ENCODE measurements around the gene PRDM5. TPM values are rescaled to one million over a fixed set of nuclear protein-coding genes. Genes with fewer than 3 reads are reported as not detected.

The PRDM5 gene
- total and polyA plus RNA-seq, 2 experiments from 2014 or later, result 8.7 to 12.6 TPM

- no peak overlapping the region for H2AFZ ChIP-seq
- H3K79me2 ChIP-seq (ENCODE audit: insufficient read depth), result no peaks in the 10 kb centered on the region
- H3K9me3 ChIP-seq (ENCODE audit: low read depth), result no peaks in the 10 kb centered on the region
- TF ChIP-seq EZH2phosphoT487 (IDR thresholded peaks at IDR 0.05; ENCODE audit: insufficient read depth, low read depth) (no peak), EZH2 (IDR thresholded peaks at IDR 0.05; ENCODE audit: insufficient read depth, poor library complexity, severe bottlenecking) (no peak)
- no peaks in the 10 kb centered on the region for H4K20me1 ChIP-seq (ENCODE audit: insufficient read depth)
- H3K9me2 ChIP-seq (ENCODE audit: insufficient read depth), result 0 out of 2 replicates have a peak, but pooled peaks cover 4% of the 10 kb centered on the region
- H3K27ac ChIP-seq, result no peak overlapping the region
- no peak overlapping the region for H3K4me2 ChIP-seq (ENCODE audit: unreplicated experiment)
- H3K27me3 ChIP-seq (replicated peaks; ENCODE audit: insufficient read depth), result no peaks in the 10 kb centered on the region
- H3K4me1 ChIP-seq (ENCODE audit: insufficient read depth), result peaks cover 8% of the 10 kb centered on the region
- H3K4me3 ChIP-seq, result no peak overlapping the region
- no peak overlapping the region for H3K9ac ChIP-seq
- 95 to 98% methylated on average over 4 of the region's 4 CpGs for WGBS, 2 experiments (ENCODE audit: low coverage in 1 of 2, low lambda C conversion rate in 2 of 2, missing lambda C conversion rate in 2 of 2)
- H3K36me3 ChIP-seq (ENCODE audit: low read depth), result no peaks in the 10 kb centered on the region
- no peak for DNase-seq
- no peaks in the 10 kb centered on the region for H3F3A ChIP-seq (ENCODE audit: insufficient read depth)
- in situ Hi-C loops (cut with MboI), result no loop called here
Observed at GRCh38 chr4:120728892-120729675, 193.4 kb downstream of the PRDM5 start.

- no peaks in the 10 kb centered on the region for H3F3A ChIP-seq (ENCODE audit: insufficient read depth)
- H2AFZ ChIP-seq, result no peak overlapping the region
- H3K9ac ChIP-seq, result no peak overlapping the region
- H3K27ac ChIP-seq, result no peak overlapping the region
- no peaks in the 10 kb centered on the region for H3K36me3 ChIP-seq (ENCODE audit: low read depth)
- no peaks in the 10 kb centered on the region for H3K27me3 ChIP-seq (replicated peaks; ENCODE audit: insufficient read depth)
- H3K4me3 ChIP-seq, result no peak overlapping the region
- H3K79me2 ChIP-seq (ENCODE audit: insufficient read depth), result no peaks in the 10 kb centered on the region
- in situ Hi-C loops (cut with MboI), result no loop called here
- TF ChIP-seq EZH2 (IDR thresholded peaks at IDR 0.05; ENCODE audit: insufficient read depth, poor library complexity, severe bottlenecking) (no peak), EZH2phosphoT487 (IDR thresholded peaks at IDR 0.05; ENCODE audit: insufficient read depth, low read depth) (no peak)
- 0 out of 2 replicates have a peak, but pooled peaks cover 4% of the 10 kb centered on the region for H3K9me2 ChIP-seq (ENCODE audit: insufficient read depth)
- H3K9me3 ChIP-seq (ENCODE audit: low read depth), result no peaks in the 10 kb centered on the region
- no peaks in the 10 kb centered on the region for H3K4me1 ChIP-seq (ENCODE audit: insufficient read depth)
- no peak for DNase-seq
- no peak overlapping the region for H3K4me2 ChIP-seq (ENCODE audit: unreplicated experiment)
- WGBS, 2 experiments (ENCODE audit: low coverage in 1 of 2, low lambda C conversion rate in 2 of 2, missing lambda C conversion rate in 2 of 2), result 93 to 96% methylated on average over 6 of the region's 6 CpGs
- H4K20me1 ChIP-seq (ENCODE audit: insufficient read depth), result no peaks in the 10 kb centered on the region
Observed at GRCh38 chr4:120725639-120726580, 196.6 kb downstream of the PRDM5 start.

GRCh38 chr4:120724656-120725055, 197.9 kb downstream of the PRDM5 start:
- Histone ChIP-seq H3K9me3 (ENCODE audit: low read depth) (no peaks in the 10 kb centered on the region), H3F3A (ENCODE audit: insufficient read depth) (no peaks in the 10 kb centered on the region), H3K36me3 (ENCODE audit: low read depth) (no peaks in the 10 kb centered on the region), H3K4me2 (ENCODE audit: unreplicated experiment) (no peak overlapping the region), H3K27me3 (replicated peaks; ENCODE audit: insufficient read depth) (no peaks in the 10 kb centered on the region), H3K27ac (no peak overlapping the region), H3K4me3 (no peak overlapping the region), H3K79me2 (ENCODE audit: insufficient read depth) (no peaks in the 10 kb centered on the region), H3K4me1 (ENCODE audit: insufficient read depth) (no peaks in the 10 kb centered on the region), H2AFZ (no peak overlapping the region), H3K9ac (no peak overlapping the region), H3K9me2 (ENCODE audit: insufficient read depth) (no peaks in the 10 kb centered on the region), H4K20me1 (ENCODE audit: insufficient read depth) (no peaks in the 10 kb centered on the region; the same call in 1 of the 2 replicates)
- TF ChIP-seq EZH2phosphoT487 (IDR thresholded peaks at IDR 0.05; ENCODE audit: insufficient read depth, low read depth), result no peak
- no peak for TF ChIP-seq EZH2 (IDR thresholded peaks at IDR 0.05; ENCODE audit: insufficient read depth, poor library complexity, severe bottlenecking)
- 95 to 97% methylated on average over 2 of the region's 2 CpGs for WGBS, 2 experiments (ENCODE audit: low coverage in 1 of 2, low lambda C conversion rate in 2 of 2, missing lambda C conversion rate in 2 of 2)
- DNase-seq, result no peak
- in situ Hi-C loops (cut with MboI), result loop anchor here (25.0 kb wide), 1 partner anchor 363 kb away; no protein-coding TSS in a partner anchor

GRCh38 chr4:120723986-120724385, 198.5 kb downstream of the PRDM5 start:
- DNase-seq, result no peak
- Histone ChIP-seq H3K79me2 (ENCODE audit: insufficient read depth) (no peaks in the 10 kb centered on the region), H4K20me1 (ENCODE audit: insufficient read depth) (no peaks in the 10 kb centered on the region; the same call in 1 of the 2 replicates), H3K4me3 (no peak overlapping the region), H2AFZ (no peak overlapping the region), H3K9ac (no peak overlapping the region), H3K9me3 (ENCODE audit: low read depth) (no peaks in the 10 kb centered on the region), H3K36me3 (ENCODE audit: low read depth) (no peaks in the 10 kb centered on the region), H3K9me2 (ENCODE audit: insufficient read depth) (no peaks in the 10 kb centered on the region), H3K4me2 (ENCODE audit: unreplicated experiment) (no peak overlapping the region), H3K27ac (no peak overlapping the region), H3K4me1 (ENCODE audit: insufficient read depth) (no peaks in the 10 kb centered on the region), H3K27me3 (replicated peaks; ENCODE audit: insufficient read depth) (no peaks in the 10 kb centered on the region), H3F3A (ENCODE audit: insufficient read depth) (no peaks in the 10 kb centered on the region)
- in situ Hi-C loops (cut with MboI), result loop anchor here (25.0 kb wide), 1 partner anchor 363 kb away; no protein-coding TSS in a partner anchor
- TF ChIP-seq EZH2 (IDR thresholded peaks at IDR 0.05; ENCODE audit: insufficient read depth, poor library complexity, severe bottlenecking) (no peak), EZH2phosphoT487 (IDR thresholded peaks at IDR 0.05; ENCODE audit: insufficient read depth, low read depth) (no peak)
- WGBS, 2 experiments (ENCODE audit: low coverage in 1 of 2, low lambda C conversion rate in 2 of 2, missing lambda C conversion rate in 2 of 2), result 94 to 97% methylated on average over 2 of the region's 2 CpGs

Data from GM23248 (cell line).